SJSA1 (cell line): ENCODE results near the gene LHCGR. TPM values are rescaled to one million over a fixed set of nuclear protein-coding genes. Genes with fewer than 3 reads are reported as not detected.
"Not testable (repeated sequence)": the region's sequence is repeated elsewhere in the genome, so short reads cannot be mapped to it uniquely, and the experiment has no call there.

ENCODE experiments used
- DNase-seq, 2 experiments: peaks; one replicate each; pipeline ENCODE4 v3.0.0-alpha.2; 2015 to 2020; ENCODE audit warnings: low spot score in 2 of 2, low read depth in 1 of 2
- H3K27ac ChIP-seq: fragments of 250-450 bp; sonication (Bioruptor Pico); 2 replicates; pipeline ENCODE4 v1.5.1; 2020; ENCODE audit warnings: mild to moderate bottlenecking, moderate library complexity
- H3K27me3 ChIP-seq: fragments of 250-450 bp; sonication (Bioruptor Pico); replicated peaks from 2 replicates; pipeline ENCODE4 v1.5.1; 2020; ENCODE audit warnings: mild to moderate bottlenecking, moderate library complexity
- H3K36me3 ChIP-seq: fragments of 250-450 bp; sonication (Bioruptor Pico); 2 replicates; pipeline ENCODE4 v1.5.1; 2020; ENCODE audit warnings: mild to moderate bottlenecking
- H3K4me1 ChIP-seq: fragments of 250-450 bp; sonication (Bioruptor Pico); replicated peaks from 2 replicates; pipeline ENCODE4 v1.6.1; 2021; ENCODE audit warnings: mild to moderate bottlenecking
- H3K4me3 ChIP-seq: fragments of 250-450 bp; sonication (Bioruptor Pico); 2 replicates; pipeline ENCODE4 v1.5.1; 2020; ENCODE audit warnings: mild to moderate bottlenecking
- H3K9me3 ChIP-seq: fragments of 250-450 bp; sonication (Bioruptor Pico); replicated peaks from 2 replicates; pipeline ENCODE4 v1.5.1; 2020; ENCODE audit warnings: mild to moderate bottlenecking
- total RNA-seq: library from RNA; depleted of rRNA; stranded (reverse); fragments of >200 nt; shearing (Covaris generic); gene quantifications from 2 replicates; pipeline ENCODE4 v1.2.3, GENCODE V29; 2014

Gene LHCGR
- total RNA-seq, 1 experiment from 2014 or later, result not detected

DNA sequence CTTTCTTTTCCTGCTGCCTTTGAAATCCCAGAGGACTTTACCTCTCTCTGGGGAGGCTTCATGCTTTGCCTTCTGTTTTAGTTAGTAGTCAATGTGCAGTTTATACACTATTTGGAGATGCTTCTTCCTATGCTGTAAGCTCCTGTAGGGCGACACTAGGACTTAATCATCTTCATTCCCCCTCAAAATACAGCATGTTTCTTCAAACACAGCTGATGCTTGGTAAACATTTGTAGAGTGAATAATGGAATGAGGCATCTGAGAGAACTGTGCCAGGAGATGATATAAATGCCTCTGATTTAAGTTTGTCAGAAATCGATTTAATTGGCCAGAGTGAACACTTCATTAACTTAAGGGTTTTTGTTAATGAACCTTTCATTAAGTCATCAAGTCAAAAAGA is 43.4 kb downstream of the LHCGR start:
- Histone ChIP-seq H3K9me3 (no peaks in the 10 kb centered on the region), H3K4me3 (no peak overlapping the region), H3K36me3 (no peaks in the 10 kb centered on the region), H3K27me3 (no peaks in the 10 kb centered on the region), H3K27ac (no peak overlapping the region), H3K4me1 (peaks cover 12% of the 10 kb centered on the region)
- no peak for DNase-seq

DNA sequence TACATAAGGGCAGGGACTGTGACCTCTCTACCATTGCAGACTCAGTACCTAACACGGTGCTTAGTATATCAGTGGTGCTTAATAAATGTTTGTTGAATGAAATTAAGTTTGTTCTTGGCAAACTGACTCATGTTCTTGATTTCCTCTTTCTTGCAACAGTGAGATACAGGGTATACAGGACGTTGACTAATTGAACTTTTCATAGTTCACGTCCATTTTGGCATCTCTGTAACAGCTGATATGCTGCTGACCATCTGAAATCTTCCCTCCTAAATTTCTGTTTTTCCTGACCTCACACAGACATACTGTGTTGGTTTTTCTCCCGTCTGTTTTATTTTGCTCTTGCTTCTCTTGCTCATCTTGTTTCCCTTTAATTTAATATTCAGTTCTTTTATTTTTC is 44.2 kb downstream of the LHCGR start:
- Histone ChIP-seq H3K27me3 (no peaks in the 10 kb centered on the region), H3K36me3 (no peaks in the 10 kb centered on the region), H3K4me3 (no peak overlapping the region), H3K9me3 (no peaks in the 10 kb centered on the region), H3K27ac (no peak overlapping the region), H3K4me1 (peaks cover 12% of the 10 kb centered on the region)
- DNase-seq, result no peak

DNA sequence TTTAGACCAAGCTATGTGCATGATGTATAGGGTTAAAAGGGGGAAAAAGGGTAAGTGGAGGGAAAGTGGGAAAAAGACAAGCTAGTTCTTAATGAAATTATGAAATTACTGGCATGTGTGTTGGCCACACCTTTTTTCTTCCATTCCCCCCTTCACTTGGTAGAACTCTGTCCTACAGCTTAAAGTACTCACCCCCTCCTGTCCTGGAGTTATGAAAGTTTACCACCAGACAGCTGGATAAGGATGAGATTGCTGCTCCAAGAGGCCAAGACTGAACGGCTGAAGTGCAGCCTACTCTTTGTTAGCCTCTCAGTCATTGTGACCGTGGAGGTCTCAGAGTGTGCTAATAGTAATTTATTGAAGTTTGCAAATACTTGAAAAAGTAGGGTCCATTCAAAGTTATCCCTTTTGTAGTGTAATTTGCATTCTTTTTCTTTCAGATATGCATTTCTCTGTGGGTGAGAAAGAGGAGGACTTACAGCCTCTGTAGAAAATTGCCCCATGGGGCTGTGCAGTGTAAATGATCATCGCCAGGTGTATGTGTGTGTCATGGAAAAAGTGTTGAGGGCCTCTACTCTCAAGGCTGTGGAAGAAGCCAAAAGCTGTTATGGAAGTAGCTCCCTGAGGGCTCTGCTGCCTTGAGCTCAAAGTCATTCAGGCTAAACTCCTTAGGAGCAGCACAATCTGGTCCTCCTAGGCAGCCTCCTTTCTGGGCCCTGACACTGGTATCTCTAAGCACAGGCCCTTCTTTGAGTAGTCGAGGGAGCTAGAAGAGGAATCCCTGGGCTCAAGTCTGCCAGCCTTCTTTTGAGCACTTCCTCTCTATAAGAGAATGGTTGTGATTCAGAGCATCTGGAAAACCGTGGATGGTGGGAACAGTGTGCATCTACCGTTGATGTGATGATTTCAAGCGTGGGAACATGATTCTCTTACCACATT is 46.2 kb downstream of the LHCGR start:
- Histone ChIP-seq H3K27ac (no peak overlapping the region), H3K4me3 (no peak overlapping the region), H3K36me3 (no peaks in the 10 kb centered on the region), H3K4me1 (peaks cover 6% of the 10 kb centered on the region), H3K27me3 (no peaks in the 10 kb centered on the region), H3K9me3 (no peaks in the 10 kb centered on the region)
- no peak for DNase-seq

- Histone ChIP-seq H3K4me1 (peaks cover 6% of the 10 kb centered on the region), H3K4me3 (no peak overlapping the region), H3K27ac (no peak overlapping the region), H3K36me3 (no peaks in the 10 kb centered on the region), H3K27me3 (no peaks in the 10 kb centered on the region), H3K9me3 (no peaks in the 10 kb centered on the region)
- DNase-seq, result no peak
Observed at GRCh38 chr2:48707466-48707865, 48.1 kb downstream of the LHCGR start.

DNA sequence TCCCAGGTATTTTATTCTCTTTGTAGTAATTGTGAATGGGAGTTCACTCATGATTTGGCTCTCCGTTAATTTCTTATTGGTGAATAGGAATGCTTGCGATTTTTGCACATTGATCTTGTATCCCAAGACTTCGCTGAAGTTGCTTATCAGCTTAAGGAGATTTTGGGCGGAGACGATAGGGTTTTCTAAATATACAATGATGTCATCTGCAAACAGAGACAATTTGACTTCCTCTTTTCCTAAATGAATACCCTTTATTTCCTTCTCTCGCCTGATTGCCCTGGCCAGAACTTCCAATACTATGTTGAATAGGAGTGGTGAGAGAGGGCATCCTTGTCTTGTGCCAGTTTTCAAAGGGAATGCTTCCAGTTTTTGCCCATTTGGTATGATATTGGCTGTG is 51.9 kb downstream of the LHCGR start:
- H3K9me3 ChIP-seq, H3K4me3 ChIP-seq, H3K27ac ChIP-seq, H3K36me3 ChIP-seq, H3K27me3 ChIP-seq, DNase-seq: not testable (repeated sequence)
- H3K4me1 ChIP-seq, result peaks cover 13% of the 10 kb centered on the region

GRCh38 chr2:48699348-48699930 is 56.1 kb downstream of the LHCGR start:
- Histone ChIP-seq H3K4me3 (no peak overlapping the region), H3K27ac (no peak overlapping the region), H3K4me1 (peaks cover 20% of the 10 kb centered on the region), H3K27me3 (no peaks in the 10 kb centered on the region), H3K9me3 (no peaks in the 10 kb centered on the region), H3K36me3 (no peaks in the 10 kb centered on the region)
- no peak for DNase-seq

DNA sequence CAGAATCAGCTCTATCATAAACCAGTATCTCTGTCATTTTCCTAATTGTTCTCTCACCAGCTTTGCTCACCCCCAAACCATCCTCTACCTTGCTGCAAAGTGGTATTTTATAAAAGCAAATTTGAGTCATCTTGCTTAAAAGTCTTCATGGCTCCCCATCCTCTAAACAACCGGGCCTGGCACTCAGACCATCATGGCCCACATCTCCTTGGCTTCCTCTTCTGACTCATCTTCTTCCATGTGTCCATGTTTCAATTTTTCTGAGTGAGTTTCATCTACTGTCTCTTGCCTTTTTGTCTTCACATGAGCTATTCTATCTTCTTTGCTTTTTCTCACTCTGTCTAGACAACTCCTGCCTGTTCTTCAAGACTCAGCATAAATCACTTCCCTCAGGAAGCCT is 58.6 kb downstream of the LHCGR start:
- DNase-seq, result no peak
- H3K27me3 ChIP-seq, result no peaks in the 10 kb centered on the region

GRCh38 chr2:48695991-48696390 is 59.5 kb downstream of the LHCGR start:
- no peak overlapping the region for H3K4me3 ChIP-seq
- H3K27me3 ChIP-seq, result no peaks in the 10 kb centered on the region
- no peaks in the 10 kb centered on the region for H3K9me3 ChIP-seq
- peaks cover 43% of the 10 kb centered on the region for H3K4me1 ChIP-seq
- DNase-seq, result no peak
- H3K36me3 ChIP-seq, result no peaks in the 10 kb centered on the region
- H3K27ac ChIP-seq, result no peak overlapping the region

More for the DNA sequence above, 58.6 kb downstream of the LHCGR start:
- H3K27ac ChIP-seq, result no peak overlapping the region
- no peaks in the 10 kb centered on the region for H3K36me3 ChIP-seq
- H3K9me3 ChIP-seq, result no peaks in the 10 kb centered on the region
- peaks cover 43% of the 10 kb centered on the region for H3K4me1 ChIP-seq
- H3K4me3 ChIP-seq, result no peak overlapping the region

- Histone ChIP-seq H3K4me1 (peaks cover 36% of the 10 kb centered on the region), H3K27me3 (no peaks in the 10 kb centered on the region), H3K9me3 (no peaks in the 10 kb centered on the region), H3K27ac (peak overlapping the region; percentile 48), H3K36me3 (no peaks in the 10 kb centered on the region), H3K4me3 (no peak overlapping the region)
- peak in 1 of 2 experiments; percentile 75 for DNase-seq
Observed at GRCh38 chr2:48694149-48694548, 61.4 kb downstream of the LHCGR start.

DNA sequence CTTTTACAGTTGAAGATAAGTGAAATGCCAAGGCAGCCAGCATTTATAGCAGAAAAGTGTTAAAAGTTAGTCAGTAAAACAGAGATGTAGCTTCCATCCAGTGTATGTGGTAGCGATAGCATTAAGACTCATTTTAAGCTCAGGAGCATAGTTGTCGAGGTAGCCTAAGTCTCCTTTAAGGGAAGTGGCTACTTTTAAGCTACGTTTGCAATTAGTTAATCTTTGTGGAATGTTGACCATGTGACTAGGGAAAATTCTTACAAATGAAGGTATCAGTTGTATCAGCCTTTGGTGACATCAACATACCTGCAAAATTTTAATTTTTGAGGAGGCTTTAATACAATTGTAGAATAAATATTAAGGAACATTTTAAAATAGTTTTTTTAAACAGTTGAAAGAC is 61.9 kb downstream of the LHCGR start:
- Histone ChIP-seq H3K27me3 (no peaks in the 10 kb centered on the region), H3K4me3 (no peak overlapping the region), H3K4me1 (peaks cover 36% of the 10 kb centered on the region), H3K9me3 (no peaks in the 10 kb centered on the region), H3K36me3 (no peaks in the 10 kb centered on the region), H3K27ac (peak overlapping the region; percentile 48)
- DNase-seq, result peak in 1 of 2 experiments; percentile 38

DNA sequence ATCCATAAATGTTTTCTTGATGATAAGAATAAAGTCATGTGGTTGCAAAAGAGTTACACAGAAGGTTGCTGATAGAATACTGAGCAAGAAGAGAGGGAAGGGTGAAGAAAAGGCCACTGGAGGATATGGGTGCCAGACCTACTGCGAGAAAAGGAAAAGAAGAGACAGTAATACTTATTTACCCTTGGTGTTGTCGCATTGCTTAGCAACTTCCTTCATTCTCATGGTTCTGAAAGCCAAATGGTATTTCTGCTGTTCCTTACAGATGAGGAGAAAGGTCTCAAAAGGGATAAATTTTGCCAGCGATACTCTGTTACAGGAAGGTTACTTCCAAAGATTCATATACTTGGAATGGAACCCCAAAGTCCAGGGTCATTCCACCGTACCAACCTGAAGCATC is 62.5 kb downstream of the LHCGR start:
- no peak for DNase-seq
- peaks cover 36% of the 10 kb centered on the region for H3K4me1 ChIP-seq
- H3K27ac ChIP-seq, result peak overlapping the region; percentile 48
- no peaks in the 10 kb centered on the region for H3K36me3 ChIP-seq
- no peaks in the 10 kb centered on the region for H3K9me3 ChIP-seq
- H3K4me3 ChIP-seq, result no peak overlapping the region
- no peaks in the 10 kb centered on the region for H3K27me3 ChIP-seq

DNA sequence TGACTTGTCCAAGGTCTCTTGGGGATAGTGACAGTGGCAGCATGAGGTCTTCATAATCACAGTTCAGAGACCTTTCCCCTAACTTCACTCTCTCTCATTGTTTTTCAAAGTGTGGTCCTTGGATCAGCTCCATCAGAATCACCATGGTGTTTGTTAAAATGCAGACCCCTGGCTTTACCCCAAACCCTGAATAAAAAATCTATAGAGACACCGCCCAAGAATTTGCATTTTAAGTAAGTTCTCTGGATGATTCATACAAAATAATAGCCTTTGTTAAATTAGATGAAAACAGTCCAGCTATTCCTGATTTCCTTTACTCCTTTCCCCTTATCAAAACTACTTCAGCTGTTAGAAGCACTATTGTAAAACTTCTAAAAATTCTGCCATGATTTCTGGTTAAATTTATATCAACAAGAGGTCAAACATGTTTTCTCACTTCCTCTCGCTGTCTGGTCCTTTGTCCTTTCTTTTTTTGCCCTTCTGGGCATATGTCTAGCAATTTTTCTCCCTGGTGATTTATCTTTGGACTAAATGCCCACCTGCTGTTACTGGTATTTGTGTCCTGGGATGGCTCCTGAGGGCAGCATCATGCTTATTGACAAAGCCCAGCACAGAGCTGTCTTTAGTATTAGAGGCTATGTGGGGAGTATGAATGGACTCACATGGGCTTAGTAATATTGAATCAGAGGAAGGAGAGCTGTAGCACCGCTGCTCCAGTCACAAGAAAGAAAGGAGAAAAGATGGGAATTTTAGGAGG is 63.4 kb downstream of the LHCGR start:
- H3K4me1 ChIP-seq, result peaks cover 36% of the 10 kb centered on the region
- no peak overlapping the region for H3K4me3 ChIP-seq
- no peaks in the 10 kb centered on the region for H3K27me3 ChIP-seq
- no peak for DNase-seq
- no peaks in the 10 kb centered on the region for H3K36me3 ChIP-seq
- H3K27ac ChIP-seq, result peak overlapping the region; percentile 48; the same call in 1 of the 2 replicates
- H3K9me3 ChIP-seq, result no peaks in the 10 kb centered on the region

DNA sequence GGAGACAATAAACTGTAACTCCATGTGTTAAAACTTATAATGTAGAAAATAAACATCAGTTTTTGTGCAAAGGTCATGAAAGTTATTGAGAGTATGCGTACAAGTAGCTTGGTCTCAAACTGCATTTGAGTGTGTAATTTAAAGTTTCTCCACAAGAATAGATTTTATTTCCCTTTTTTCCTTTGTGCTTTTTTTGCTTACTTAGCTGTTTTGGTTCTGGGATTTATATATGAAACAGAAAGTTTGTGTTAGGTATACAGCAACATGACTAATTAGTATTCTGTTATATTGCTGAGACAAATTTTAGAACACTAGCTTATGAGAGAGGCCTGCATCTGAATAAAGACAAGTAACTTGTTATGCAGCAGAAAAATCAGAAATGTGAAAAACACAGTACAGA is 70.4 kb downstream of the LHCGR start:
- no peak for DNase-seq
- H3K9me3 ChIP-seq, result no peaks in the 10 kb centered on the region
- H3K4me1 ChIP-seq, result no peaks in the 10 kb centered on the region
- H3K36me3 ChIP-seq, result no peaks in the 10 kb centered on the region
- no peaks in the 10 kb centered on the region for H3K27me3 ChIP-seq
- H3K27ac ChIP-seq, result no peak overlapping the region
- H3K4me3 ChIP-seq, result no peak overlapping the region

GRCh38 chr2:48677450-48677849 is 78.1 kb downstream of the LHCGR start:
- H3K4me3 ChIP-seq, result no peak overlapping the region
- H3K36me3 ChIP-seq, result no peaks in the 10 kb centered on the region
- DNase-seq, result no peak
- no peak overlapping the region for H3K27ac ChIP-seq
- no peaks in the 10 kb centered on the region for H3K9me3 ChIP-seq
- no peaks in the 10 kb centered on the region for H3K4me1 ChIP-seq
- no peaks in the 10 kb centered on the region for H3K27me3 ChIP-seq
